OCI-M2 (cell line): ENCODE data around the gene GPR85.
"Not testable (repeated sequence)": the region's sequence is repeated elsewhere in the genome, so short reads cannot be mapped to it uniquely, and the experiment has no call there.

Source experiments
- DNase-seq: peaks from one replicate; lab custom pipeline; 2025; ENCODE audit not compliant: unreplicated experiment; lab: John Stamatoyannopoulos, UW

Gene GPR85, protein sequence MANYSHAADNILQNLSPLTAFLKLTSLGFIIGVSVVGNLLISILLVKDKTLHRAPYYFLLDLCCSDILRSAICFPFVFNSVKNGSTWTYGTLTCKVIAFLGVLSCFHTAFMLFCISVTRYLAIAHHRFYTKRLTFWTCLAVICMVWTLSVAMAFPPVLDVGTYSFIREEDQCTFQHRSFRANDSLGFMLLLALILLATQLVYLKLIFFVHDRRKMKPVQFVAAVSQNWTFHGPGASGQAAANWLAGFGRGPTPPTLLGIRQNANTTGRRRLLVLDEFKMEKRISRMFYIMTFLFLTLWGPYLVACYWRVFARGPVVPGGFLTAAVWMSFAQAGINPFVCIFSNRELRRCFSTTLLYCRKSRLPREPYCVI

DNA sequence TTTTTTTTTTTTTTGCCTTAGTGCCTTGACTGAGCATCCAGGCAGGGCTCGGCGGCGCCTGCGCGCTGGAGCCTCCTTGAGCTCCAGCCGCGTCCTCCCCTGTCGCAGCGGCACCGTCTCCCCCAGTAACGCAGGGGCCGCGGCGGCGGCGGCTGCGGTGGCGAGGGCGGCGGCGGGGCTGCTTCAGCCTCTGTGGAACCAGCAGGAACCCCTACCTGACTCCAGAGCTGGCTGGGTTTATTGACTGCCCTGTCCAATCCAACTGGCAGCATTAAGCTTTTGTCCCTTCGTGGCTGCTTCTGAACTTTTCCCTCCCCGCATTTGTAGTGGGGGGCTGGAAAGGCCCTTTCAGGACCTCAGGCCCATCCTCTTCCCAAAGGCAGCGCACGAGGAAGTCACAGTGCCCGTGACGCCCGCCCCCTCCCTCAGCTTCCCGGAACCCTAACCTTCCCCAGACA lies at the start of gene GPR85:
TSS of gene GPR85 (minus strand) at position 397 of the 458 bp plus-strand sequence. CDS start 2,106 bp downstream, outside the sequence.
- DNase-seq: no peak

DNA sequence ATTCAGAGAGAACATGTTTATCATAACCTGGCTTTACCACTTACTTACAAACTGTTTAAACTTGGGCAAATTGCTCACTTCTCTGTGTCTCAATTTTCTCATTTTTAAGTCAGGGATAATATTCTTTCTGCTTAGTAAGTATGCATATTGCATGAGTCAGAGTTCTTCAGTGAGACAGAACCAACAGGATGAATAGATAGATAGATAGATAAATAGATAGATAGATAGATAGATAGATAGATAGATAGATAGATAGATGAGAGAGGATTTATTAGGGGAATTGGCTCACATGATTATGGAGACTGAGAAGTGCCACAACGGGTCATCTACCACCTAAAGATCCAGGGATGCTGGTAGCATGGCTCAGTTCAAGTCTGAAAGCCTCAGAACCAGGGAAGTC lies 47.4 kb upstream of the GPR85 start:
- DNase-seq: no peak

DNA sequence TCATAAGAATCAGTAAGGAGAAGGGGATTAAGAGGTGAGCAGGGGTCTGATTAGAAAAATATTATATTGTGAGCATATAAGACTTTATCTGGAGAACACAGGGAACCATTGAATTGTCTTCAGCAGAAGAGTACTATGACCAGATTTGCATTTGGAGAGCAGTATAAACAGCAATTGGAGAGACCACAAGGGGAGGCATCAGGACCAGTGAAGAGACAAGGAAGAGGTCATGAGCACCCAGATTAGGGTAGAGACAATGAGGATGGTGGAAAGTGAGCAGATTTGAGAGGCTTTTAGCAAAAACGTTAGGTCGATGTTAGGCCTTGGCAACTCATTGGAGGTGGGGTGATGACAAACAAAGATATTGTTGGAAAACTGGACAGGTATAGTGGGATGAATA lies 44.7 kb upstream of the GPR85 start:
- no peak for DNase-seq

DNA sequence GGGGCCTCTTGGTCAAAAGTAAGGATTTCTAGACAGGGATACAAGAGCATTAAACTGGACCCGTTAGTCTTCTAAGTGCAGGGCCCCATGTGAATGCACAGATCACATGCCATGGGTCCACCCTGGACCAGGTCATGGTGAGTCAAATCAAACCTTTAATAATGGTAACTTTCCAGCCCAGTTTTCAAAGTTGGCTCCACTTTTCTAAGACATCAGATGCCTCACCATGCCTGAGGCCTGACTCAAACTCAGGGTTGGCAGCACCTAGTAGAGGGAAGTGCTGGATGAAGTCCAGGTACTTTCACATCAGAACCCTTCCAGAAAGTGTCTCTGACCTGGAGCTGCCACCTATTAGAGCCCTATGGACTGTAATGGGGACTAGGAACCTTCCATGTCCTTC lies 41.4 kb upstream of the GPR85 start:
- DNase-seq: no peak

DNA sequence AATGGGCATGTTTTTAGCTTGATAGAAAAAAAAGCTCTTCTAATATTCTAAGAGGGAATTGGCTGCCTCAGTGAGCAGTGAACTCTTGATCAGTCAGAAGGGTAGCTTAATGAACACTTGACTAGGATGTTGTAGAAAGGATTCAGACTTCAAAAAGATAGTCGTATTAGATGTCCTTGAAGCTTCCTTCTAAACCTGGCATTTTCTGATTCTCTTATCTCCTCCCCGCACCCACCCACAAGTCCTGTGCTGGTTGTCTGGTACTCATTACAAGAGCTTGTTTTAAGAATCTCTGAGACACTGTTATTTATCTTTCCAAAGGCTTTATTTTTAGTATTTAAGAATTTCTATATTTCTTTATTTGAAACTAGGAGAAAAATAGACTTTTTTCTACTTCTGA lies 39.1 kb upstream of the GPR85 start:
- no peak for DNase-seq

DNA sequence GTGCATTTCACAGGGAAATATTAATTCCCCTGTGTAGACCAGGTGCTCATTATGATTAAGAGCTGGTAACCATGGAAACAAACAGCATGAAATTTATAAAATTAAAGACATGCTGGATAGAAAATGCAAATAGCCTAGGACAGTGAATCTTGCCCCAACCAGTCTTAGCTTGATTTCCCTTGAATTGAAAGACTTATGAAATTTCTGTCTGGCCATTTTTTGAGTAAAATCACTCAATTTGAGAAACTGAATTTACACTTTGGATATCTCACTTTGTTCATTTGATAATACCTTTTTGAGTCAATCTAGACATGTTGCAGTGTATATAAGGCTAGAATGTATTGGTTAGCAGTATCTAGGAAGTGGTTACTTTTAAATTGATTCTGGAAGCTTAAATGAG lies 36.1 kb upstream of the GPR85 start:
- DNase-seq: no peak

DNA sequence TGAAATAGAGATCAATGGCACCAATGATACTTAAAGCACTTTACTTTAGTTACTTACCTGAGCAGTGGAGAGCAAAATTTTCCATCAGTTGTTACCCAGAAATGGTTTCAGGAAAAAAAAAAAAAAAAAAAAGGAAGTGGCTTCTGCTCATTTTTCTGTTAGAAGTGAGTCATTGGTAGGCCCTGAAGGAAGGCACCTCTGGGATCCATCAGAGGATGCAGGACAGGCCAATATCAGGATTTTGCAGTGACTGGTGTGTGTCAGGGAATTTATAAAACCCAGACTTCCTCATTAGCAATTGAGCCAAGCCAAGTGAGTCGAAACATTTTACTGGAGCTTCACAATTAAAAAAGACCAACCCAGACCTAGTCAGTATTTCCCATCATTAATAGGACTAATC lies 34.0 kb upstream of the GPR85 start:
- no peak for DNase-seq

DNA sequence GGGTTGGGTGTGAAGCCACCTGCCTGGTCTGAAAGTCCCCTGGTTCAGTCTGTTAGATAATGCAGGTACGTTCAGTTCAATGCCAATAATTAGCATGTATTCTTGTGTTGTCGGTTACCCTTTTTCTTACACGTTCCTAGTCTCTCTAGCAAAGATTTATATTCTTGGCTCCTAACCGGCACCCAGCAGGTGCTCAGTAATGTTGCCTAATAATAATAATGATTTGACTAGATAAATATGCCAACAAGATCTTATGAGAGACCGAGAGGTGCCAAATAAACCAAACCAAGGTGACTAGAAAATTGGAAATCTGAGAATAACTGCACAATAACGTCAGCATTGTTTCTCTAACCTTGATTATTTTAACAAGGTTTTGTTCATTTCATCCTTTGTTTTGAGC lies 32.8 kb upstream of the GPR85 start:
- DNase-seq: no peak

DNA sequence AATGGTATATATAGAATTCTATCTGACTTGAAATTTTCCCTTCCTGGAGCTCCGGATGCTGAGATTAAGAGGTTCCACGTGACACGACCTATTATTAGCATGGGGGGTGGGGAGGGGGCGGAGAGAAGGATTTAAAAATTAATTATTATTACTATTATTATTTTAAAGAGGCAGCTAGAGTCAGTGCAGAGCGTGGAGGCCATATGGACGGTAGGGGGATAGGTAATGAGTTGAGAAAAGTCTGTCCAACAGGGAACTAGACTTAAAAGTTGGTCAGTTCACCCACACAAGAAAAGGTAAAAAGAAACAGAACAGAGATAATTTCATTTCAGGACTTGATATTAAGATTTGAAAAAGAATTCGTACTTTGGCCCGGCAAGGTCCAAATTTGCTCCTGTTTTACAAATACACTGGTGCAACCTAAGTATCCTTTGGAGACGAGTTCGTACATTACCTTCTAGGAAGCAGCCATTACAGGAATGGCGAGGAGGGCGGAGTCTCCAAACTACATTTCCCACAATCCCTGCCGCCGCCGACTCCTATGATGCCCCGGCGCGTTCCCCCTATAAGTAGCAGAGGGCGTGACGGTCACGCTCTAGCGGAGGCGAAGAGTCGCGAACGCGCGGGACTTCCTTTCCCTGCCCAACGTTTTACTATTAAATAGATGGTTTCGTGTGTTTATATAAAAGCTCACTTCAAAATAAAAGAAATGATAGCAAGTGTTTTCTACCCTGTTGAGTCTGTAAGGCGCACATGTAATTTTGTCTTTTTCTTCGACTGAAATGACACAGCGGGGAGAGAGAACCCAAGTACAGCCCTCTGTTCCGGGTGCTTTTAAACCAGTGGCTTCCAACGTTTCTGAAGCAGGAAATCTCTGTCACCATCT lies 31.7 kb upstream of the GPR85 start, which contains the start of gene SMIM30:
TSS of gene SMIM30 (minus strand) at position 481 of the 886 bp plus-strand sequence. CDS start 976 bp downstream, outside the sequence.
- DNase-seq: peak; percentile 97

DNA sequence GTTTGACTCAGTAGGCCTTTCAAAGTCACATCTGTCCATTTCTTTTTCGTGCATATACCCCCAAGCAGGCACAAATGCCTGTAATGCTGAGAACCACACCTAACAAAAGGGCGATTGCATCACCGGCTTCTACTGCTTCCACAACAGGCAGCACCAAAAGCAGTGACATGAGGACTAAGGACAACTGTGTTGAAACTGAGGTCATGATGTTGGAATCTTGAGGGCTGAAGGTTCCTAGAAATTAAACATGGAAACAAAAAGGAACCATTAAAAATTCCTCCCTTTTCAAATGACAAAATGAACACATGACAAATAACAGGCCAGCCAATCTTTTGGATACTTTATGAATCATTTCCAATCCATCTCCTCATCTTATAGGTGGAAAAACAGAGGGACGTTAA lies 30.7 kb upstream of the GPR85 start:
- DNase-seq: not testable (repeated sequence)

DNA sequence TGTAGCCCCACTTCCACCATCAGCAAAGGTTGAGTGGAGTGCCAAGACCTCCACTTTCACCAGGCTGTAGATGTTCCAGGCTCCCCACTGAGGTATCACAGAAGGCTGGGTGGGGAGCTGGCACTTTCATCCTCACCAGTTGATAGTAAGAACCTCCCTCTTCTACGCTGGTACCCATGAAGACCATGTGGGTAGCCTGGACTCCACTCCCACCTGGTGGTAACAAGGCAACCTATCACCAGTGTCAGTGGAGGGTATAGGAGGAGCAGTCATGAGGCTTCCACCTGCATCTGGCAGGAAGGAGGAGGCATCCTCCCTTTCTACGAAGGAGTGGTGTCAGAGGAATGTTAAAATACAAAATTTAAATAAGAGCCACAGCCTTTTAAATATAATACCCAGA lies 27.3 kb upstream of the GPR85 start:
- DNase-seq: no peak

DNA sequence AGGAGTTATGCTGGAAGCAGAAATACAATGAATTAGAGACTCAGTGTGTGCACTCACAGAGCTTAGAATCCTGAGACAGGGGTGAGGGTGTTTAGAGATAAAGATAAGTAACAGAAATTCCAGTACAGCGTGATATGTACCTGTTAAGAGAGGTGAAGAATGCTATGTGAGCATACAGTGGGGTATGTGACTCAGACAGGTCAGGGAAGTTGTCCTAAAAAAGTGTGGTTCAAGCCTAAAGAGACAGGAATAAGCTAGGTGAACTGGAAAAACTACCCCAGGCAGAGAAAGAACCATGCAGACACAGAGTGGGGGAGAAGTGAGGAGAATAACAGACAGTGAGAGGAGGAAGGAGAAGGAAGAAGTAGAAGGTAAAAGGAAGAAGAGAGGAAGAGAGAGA lies 23.1 kb upstream of the GPR85 start:
- DNase-seq: no peak

DNA sequence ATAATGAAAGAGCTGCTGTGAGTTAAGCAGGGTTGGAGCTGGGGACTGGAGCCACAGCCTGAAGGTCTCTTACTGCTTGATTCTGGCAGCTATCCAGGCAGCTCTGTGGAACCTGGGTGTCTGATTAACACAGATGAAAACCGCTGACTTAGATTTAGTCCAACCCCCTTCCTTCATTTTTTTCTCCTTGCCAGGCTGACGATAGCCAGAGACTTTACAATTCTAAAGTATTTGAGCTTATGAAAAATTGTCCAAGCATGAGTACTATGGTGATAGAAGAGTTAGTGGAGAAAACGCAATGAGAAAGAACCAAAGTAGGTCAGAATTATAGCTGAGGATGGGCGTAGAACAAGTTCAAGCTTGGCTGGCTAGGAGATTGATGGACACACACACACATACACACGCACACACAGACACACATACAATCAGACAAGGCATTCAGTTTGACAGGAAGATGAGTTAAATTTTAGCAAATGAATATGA lies 13.5 kb upstream of the GPR85 start:
- no peak for DNase-seq

DNA sequence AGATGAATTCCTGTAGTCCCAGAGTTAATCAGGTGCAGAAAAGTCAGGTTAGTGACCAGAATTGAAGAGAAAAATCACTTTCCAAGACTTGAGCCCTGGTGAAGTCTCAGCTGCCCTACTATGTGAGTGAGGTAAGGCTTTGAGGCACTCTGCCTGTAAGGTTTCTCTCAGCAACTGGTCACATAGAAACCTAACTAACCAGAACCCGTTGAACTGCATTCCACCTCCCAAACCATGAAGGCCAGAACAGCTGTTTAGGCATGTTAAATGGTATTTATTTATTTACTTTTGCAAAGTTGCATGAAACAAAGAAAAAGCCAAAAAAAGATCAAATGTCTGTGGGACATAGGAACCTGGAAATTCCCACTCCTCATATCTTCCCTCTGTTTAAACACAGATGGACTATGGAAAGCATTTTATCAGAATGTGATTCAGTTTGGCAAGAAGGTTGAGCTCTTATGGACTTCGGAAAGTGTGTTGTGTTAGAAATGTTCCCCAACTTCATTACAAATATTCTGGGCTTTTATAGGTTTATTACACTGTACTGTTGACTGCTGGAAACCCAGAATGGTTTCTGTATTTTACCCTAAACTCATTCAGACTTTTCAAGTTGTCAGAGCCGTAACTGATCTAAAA lies 12.8 kb upstream of the GPR85 start:
- DNase-seq: no peak

DNA sequence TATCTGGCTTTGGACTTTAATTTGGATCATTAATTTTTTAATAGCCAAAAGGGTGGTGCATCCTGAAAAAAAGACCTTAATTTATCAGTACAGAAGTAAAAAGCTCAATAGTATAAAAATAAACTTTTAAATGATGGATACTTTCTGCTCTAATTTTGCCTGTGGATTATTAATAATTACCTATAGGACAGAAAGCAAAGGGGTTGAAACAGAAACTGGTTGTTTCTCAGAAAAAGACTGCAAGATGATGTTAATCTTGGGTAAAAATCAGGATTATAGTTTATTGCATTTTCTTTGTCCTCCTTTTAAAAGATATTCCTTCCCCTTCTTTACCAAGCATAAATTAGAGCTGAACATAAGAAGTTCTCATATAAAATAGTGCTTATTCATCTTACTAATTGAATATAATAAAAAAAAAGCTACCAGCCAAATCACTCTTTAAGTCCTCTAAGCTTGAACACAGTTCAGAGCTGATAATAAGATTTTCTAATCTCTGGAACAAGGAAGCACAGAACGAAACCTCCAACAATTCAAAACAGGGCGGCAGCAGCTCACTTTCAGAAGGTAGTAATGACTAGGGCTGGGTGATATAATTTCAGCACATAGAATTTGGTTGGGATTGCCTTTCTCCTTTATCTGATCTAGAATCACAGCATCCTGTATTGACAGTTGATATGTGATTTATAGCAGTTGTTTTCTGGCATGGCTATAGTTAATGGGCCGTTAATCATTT lies 8.1 kb upstream of the GPR85 start:
- DNase-seq: no peak

DNA sequence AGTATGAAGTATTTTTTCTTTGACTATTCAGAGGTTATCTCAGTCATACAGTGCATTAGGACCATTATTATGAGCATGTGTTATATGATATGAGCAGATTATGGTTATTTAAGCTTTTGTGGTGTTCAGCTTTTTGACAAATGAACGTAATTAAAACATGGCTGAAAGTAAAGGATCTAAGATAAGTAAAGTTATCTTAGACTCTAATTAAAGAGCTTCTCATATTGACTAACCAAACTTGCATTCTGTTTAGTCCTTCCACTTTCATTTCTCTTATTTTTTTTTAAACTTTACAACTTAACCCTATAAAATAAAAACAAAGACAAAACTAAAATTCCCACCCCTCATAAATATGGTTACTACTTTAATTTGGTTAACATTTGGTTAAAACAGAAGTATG lies 6.9 kb upstream of the GPR85 start:
- no peak for DNase-seq

DNA sequence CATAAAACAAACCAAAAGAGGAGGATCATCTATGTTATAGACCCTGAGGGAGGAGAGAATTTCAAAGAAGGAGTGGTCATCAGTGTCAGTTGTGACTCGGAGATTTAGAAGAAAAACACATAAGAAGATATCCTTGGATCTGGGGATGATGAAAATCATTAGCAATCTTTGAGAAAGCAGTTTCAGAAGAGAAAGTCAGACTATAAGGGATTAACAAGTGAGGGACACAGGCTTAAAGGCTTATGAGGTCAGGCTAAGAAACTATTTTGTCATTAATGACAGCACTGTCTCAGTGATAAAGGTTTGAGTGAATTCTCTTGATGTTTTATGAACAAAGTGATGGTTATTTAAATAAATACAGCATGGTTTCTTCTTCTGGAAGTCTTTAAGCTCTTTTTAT lies 6.1 kb upstream of the GPR85 start:
- DNase-seq: no peak

DNA sequence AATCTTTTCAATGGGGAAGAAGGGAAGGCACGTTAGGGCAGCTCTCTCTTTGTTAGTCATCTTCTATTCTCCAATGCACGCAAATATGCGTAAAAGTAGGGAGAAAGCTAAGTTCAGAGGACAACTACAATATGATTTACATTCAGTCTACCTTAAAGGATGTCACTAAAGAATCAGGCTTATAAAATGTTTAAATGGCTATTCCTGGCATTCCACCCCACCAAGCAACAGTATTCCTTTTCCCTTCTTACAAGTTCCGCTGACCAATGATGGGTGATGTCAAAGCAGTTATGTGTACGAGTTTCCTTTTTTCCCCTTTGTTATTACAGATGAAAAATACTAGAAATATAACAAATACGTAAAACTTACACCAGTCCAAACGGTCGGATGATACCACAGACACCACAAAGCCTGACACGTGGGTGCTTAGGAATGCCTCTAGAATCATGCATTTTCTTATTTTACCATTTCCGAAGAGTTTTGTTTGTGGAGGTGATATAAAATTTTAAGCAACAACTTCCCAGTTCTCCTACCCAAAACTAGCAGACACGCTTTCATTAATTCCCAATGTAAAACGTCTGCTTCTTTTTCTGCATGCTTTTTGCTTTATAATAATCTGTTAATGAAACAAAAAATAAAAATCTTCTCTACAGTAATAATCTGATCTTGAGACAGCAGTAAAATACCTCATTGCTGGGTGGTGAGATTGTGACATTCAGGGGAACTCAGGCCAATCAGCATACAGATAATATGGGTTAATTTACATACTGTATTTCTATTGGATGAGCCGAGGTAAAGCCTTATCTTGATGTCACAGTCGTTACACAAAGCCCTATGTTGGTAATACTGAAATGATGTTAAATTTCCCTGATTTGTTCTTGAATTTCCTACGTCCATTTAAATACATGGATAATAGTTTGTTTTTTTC lies 708 bp upstream of the GPR85 start:
- peak; percentile 40 for DNase-seq

DNA sequence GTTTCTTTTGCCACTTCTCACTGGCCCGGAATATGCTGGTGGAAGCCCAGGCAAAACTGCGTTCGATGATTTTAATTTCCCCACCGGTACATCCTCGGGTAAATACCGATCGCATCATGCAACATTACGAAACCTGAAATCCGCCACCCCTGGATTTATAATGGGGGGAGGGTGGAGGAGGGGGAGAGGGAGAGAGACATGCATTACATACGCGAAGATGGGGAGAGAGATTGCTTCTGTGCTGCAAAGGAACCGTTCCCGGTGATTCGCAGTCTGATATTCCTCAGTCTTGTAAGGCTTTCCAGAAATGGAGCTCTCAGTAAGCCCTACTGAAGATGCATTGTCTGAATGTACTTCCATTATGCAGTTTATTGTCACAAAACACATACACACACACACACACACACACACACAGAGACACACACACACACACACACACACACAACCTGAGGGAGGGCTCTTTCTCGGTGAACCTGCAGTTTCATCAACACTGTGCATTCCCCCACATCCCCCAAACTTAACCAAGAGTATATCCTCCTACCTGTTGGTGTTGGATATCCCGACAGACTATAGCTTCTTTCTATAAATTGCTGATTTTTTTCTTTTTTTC lies 741 bp downstream of the GPR85 start:
- DNase-seq: no peak
